GM12878 (cell line): ENCODE data around the gene HCFC2. TPM values are rescaled to one million over a fixed set of nuclear protein-coding genes. Genes with fewer than 3 reads are reported as not detected.

Experiments used
- ATAC-seq: fragments of 200-7000 bp; cut with Tn5 transposase; 3 replicates; pipeline ENCODE4 v1.9.1; 2020; ENCODE audit warnings: mild to moderate bottlenecking, moderate library complexity
- BruUV-seq: library from RNA; stranded (reverse); fragments of 400-500 nt; replicated peaks from 2 replicates; lab custom pipeline; 2021; lab: Mats Ljungman, UMichigan
- CTCF ChIA-PET: fragments of 300-600 bp; sonication (Branson Sonifier 250); formaldehyde crosslinking; extraction: SDS; loops from one replicate; lab custom pipeline; 2021; ENCODE audit warnings: inconsistent platforms; lab: Yijun Ruan, JAX
- POLR2A ChIA-PET: fragments of 350-600 bp; formaldehyde crosslinking; extraction: SDS; loops from one replicate; lab custom pipeline; 2021; ENCODE audit warnings: inconsistent platforms; lab: Charles Lee
- RAD21 ChIA-PET: fragments of 300-600 bp; sonication (Branson Sonifier 250); formaldehyde crosslinking; loops from one replicate; lab custom pipeline; 2023; ENCODE audit warnings: antibody characterized with exemption; ENCODE audit not compliant: unreplicated experiment; lab: Charles Lee
- SMC1A ChIA-PET: fragments of 300-600 bp; sonication (Branson Sonifier 250); formaldehyde crosslinking; loops from one replicate; lab custom pipeline; 2023; ENCODE audit not compliant: unreplicated experiment, uncharacterized antibody; lab: Charles Lee
- DNase-seq: peaks from one replicate; pipeline ENCODE4 v3.0.0-alpha.2; 2011; ENCODE audit warnings: low read depth, low spot score
- FAIRE-seq: peaks from 3 replicates; lab custom pipeline; 2011; peaks lifted over from hg19 to GRCh38; lab: Jason Lieb, UNC
- H2AFZ ChIP-seq: 2 replicates; pipeline ENCODE4 v1.6.0; 2011; ENCODE audit warnings: low read depth, low read length, control low read depth; ENCODE audit not compliant: control insufficient read depth
- H3K27ac ChIP-seq: 2 replicates; pipeline ENCODE4 v1.5.1; 2011; ENCODE audit warnings: control low read depth; ENCODE audit not compliant: control insufficient read depth, insufficient read depth
- H3K27me3 ChIP-seq, 2 experiments: replicated peaks in 1 of 2; 2 replicates each; pipeline versions ENCODE4 v1.6.0 to v1.6.1; 2011; ENCODE audit warnings: low read length in 1 of 2; ENCODE audit not compliant: control insufficient read depth in 2 of 2, insufficient read depth in 2 of 2
- H3K36me3 ChIP-seq, 2 experiments: 2 replicates each; pipeline ENCODE4 v1.5.1; 2011; ENCODE audit warnings: low read length in 1 of 2; ENCODE audit not compliant: control insufficient read depth in 2 of 2, insufficient read depth in 2 of 2
- H3K4me1 ChIP-seq: 2 replicates; pipeline ENCODE4 v1.6.1; 2011; ENCODE audit warnings: mild to moderate bottlenecking, low read length, moderate library complexity, mixed read lengths; ENCODE audit not compliant: control insufficient read depth, insufficient read depth
- H3K4me2 ChIP-seq: 2 replicates; pipeline ENCODE4 v1.6.0; 2011; ENCODE audit warnings: control low read depth; ENCODE audit not compliant: control insufficient read depth, insufficient read depth
- H3K4me3 ChIP-seq: fragments of 200-600 bp; sonication (generic); 2 replicates; pipeline ENCODE4 v1.5.1; 2016
- H3K79me2 ChIP-seq: 2 replicates; pipeline ENCODE4 v1.6.0; 2011; ENCODE audit warnings: low read length; ENCODE audit not compliant: control insufficient read depth, insufficient read depth
- H3K9ac ChIP-seq: 2 replicates; pipeline ENCODE4 v1.8.0; 2011; ENCODE audit warnings: low read length, control low read depth, mixed read lengths; ENCODE audit not compliant: control insufficient read depth, insufficient read depth
- H3K9me3 ChIP-seq: replicated peaks from 3 replicates; pipeline ENCODE4 v1.5.1; 2011; ENCODE audit warnings: mild to moderate bottlenecking, low read length; ENCODE audit not compliant: control insufficient read depth, insufficient read depth
- H4K20me1 ChIP-seq: 2 replicates; pipeline ENCODE4 v1.6.0; 2011; ENCODE audit not compliant: control insufficient read depth, insufficient read depth
- ATF3 ChIP-seq: IDR thresholded peaks from 2 replicates; pipeline ENCODE4 v1.6.1; 2011; ENCODE audit warnings: low read depth, mild to moderate bottlenecking, low read length, moderate library complexity, borderline replicate concordance; ENCODE audit errors: extremely low read depth
- FOXK2 ChIP-seq: fragments of 450-650 bp; IDR thresholded peaks from 2 replicates; pipeline ENCODE4 v1.6.1; 2017; ENCODE audit warnings: mild to moderate bottlenecking, moderate library complexity
- FOXM1 ChIP-seq: IDR thresholded peaks from 2 replicates; pipeline ENCODE4 v1.6.1; 2012; ENCODE audit warnings: low read depth, mild to moderate bottlenecking, inconsistent platforms, low read length, moderate library complexity
- MEF2B ChIP-seq: fragments of 450-650 bp; IDR thresholded peaks from 2 replicates; pipeline ENCODE4 v1.6.1; 2018; ENCODE audit warnings: mild to moderate bottlenecking, moderate library complexity; ENCODE audit not compliant: partially characterized antibody, poor library complexity, severe bottlenecking
- RB1 ChIP-seq: fragments of 450-650 bp; formaldehyde crosslinking; IDR thresholded peaks from 2 replicates; pipeline ENCODE4 v1.6.1; 2017; ENCODE audit warnings: mild to moderate bottlenecking, borderline replicate concordance
- SP1 ChIP-seq: IDR thresholded peaks from one replicate; pipeline ENCODE4 v1.6.1; 2011; ENCODE audit warnings: low read depth, low read length
- TCF7 ChIP-seq: IDR thresholded peaks from 2 replicates; pipeline ENCODE4 v1.6.1; 2014; ENCODE audit warnings: antibody characterized with exemption, borderline replicate concordance
- WGBS: methylation state at CpG from one replicate; pipeline ENCODE4 v1.1.6; 2016; ENCODE audit warnings: low lambda C conversion rate; ENCODE audit not compliant: insufficient replicate concordance, insufficient coverage; ENCODE audit errors: missing lambda C conversion rate; 5-methylcytosine and 5-hydroxymethylcytosine counted together
- in situ Hi-C: fragments of 300-500 bp; cut with MboI; formaldehyde crosslinking; loops from 9 replicates; pipeline ENCODE4 v1.14.3; 2018; ENCODE audit warnings: mixed read lengths
- intact Hi-C: fragments of 100-400 bp; cut with micrococcal nuclease; formaldehyde crosslinking; loops from one replicate; pipeline ENCODE4 v1.14.2; 2022; ENCODE audit not compliant: unreplicated experiment
- polyA plus RNA-seq, 11 experiments: library from polyadenylated mRNA; depleted of rRNA in 4 of 11; unstranded in 6 of 11; stranded (reverse) in 5 of 11; fragments of >200 nt; fragmentation: Nextera tagmentation in 4 of 11; fragmentation: Illumina TruSeq in 1 of 11; extraction: Ambion mirVana in 4 of 11; extraction: Trizol in 1 of 11; gene quantifications; 1 replicate in 1 of 11; 2 replicates in 10 of 11; pipeline versions ENCODE4 v1.2.1 to v1.2.3, GENCODE V29; 2011 to 2016; ENCODE audit warnings: inconsistent platforms in 2 of 11, missing spikeins in 2 of 11, low read depth in 1 of 11
- small RNA-seq: library from RNA; depleted of rRNA; stranded (forward); fragments of <200 nt; gene quantifications from one replicate; pipeline ENCODE3, GENCODE V24; 2014
- total RNA-seq, 4 experiments: library from RNA; depleted of rRNA in 3 of 4; stranded (reverse); fragments of >200 nt in 3 of 4; fragmentation: Illumina TruSeq in 1 of 4; extraction: Trizol in 1 of 4; gene quantifications; 2 replicates each; pipeline versions ENCODE4 v1.2.1 to v1.2.3, GENCODE V29; 2013 to 2021
- TF ChIP-seq, protein P1 (sequence below): fragments of 450-650 bp; formaldehyde crosslinking; IDR thresholded peaks from 2 replicates; pipeline ENCODE4 v1.4.0; 2022; ENCODE audit warnings: mild to moderate bottlenecking, moderate library complexity

The HCFC2 gene
- total and polyA plus RNA-seq, 10 of the 15 experiments (the other 5 are each of a cell fraction or from before 2014, with no cell fraction given), result 1.8 to 14.2 (median 9.3) TPM

GRCh38 chr12:104154806-104155205, 90.5 kb downstream of the HCFC2 start:
- intact Hi-C loops (no loop called here), in situ Hi-C loops (no loop called here)
- H3K4me1 ChIP-seq, result no peaks in the 10 kb centered on the region
- ChIA-PET RAD21 (no interaction called here), SMC1A (interaction anchor here (0.9 kb wide), 1 partner anchor 13 kb away, joined by 3 read pairs; no protein-coding TSS in a partner anchor), CTCF (no interaction called here), POLR2A (no interaction called here)
- no peaks in the 10 kb centered on the region for H3K79me2 ChIP-seq
- H4K20me1 ChIP-seq, result no peaks in the 10 kb centered on the region
- WGBS, result 37% methylated on average over 2 of the region's 2 CpGs
- DNase-seq (no peak), FAIRE-seq (no peak), ATAC-seq (no peak)
- BruUV-seq, result no TSS peak
- H3K9me3 ChIP-seq, result no peaks in the 10 kb centered on the region
- no peak overlapping the region for H3K9ac ChIP-seq
- no peak overlapping the region for H3K4me3 ChIP-seq
- H3K36me3 ChIP-seq, result no peaks in the 10 kb centered on the region
- no peak overlapping the region for H3K4me2 ChIP-seq
- no peak overlapping the region for H2AFZ ChIP-seq
- no peak overlapping the region for H3K27ac ChIP-seq
- H3K27me3 ChIP-seq, result no peaks in the 10 kb centered on the region; a peak in 1 of 4 replicates
- TF ChIP-seq ATF3, result no peak
- TF ChIP-seq, protein P1, sequence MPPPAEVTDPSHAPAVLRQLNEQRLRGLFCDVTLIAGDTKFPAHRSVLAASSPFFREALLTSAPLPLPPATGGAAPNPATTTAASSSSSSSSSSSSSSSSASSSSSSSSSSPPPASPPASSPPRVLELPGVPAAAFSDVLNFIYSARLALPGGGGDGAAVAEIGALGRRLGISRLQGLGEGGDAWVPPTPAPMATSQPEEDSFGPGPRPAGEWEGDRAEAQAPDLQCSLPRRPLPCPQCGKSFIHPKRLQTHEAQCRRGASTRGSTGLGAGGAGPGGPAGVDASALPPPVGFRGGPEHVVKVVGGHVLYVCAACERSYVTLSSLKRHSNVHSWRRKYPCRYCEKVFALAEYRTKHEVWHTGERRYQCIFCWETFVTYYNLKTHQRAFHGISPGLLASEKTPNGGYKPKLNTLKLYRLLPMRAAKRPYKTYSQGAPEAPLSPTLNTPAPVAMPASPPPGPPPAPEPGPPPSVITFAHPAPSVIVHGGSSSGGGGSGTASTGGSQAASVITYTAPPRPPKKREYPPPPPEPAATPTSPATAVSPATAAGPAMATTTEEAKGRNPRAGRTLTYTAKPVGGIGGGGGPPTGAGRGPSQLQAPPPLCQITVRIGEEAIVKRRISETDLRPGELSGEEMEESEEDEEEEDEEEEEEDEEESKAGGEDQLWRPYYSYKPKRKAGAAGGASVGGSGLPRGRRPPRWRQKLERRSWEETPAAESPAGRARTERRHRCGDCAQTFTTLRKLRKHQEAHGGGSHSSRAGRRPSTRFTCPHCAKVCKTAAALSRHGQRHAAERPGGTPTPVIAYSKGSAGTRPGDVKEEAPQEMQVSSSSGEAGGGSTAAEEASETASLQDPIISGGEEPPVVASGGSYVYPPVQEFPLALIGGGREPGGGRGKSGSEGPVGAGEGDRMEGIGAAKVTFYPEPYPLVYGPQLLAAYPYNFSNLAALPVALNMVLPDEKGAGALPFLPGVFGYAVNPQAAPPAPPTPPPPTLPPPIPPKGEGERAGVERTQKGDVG (CRISPR knock-in tag), result no peak
- TF ChIP-seq TCF7, result no peak
- no peak for TF ChIP-seq FOXK2
- no peak for TF ChIP-seq FOXM1
- no peak for TF ChIP-seq MEF2B
- TF ChIP-seq SP1, result no peak
- no peak for TF ChIP-seq RB1
- TF ChIP-seq, all 136 proteins: peak for 0

Small RNA genes within 50 kb of the gene (small RNA-seq; reads per million reads assigned to genes)
- not detected for gene RNA5SP370

Other genes with a start within 250 kb of the HCFC2 start
- 8.1 and 9.8 TPM in 2 replicates for gene NT5DC3, start 223.3 kb upstream of the HCFC2 start, total RNA-seq (2014; rRNA removed)
- 7.3 and 8.2 TPM in 2 replicates for gene NT5DC3, start 223.3 kb upstream of the HCFC2 start, total RNA-seq (2014; rRNA removed; fragmentation: Illumina TruSeq; extraction: Trizol)
- gene NT5DC3, start 223.3 kb upstream of the HCFC2 start, total RNA-seq (2021), result 10.0 and 10.1 TPM in 2 replicates
- 2.5 and 2.6 TPM in 2 replicates for gene NT5DC3, start 223.3 kb upstream of the HCFC2 start, polyA plus RNA-seq (2011; rRNA removed)
- gene NT5DC3, start 223.3 kb upstream of the HCFC2 start, polyA plus RNA-seq (2014; fragmentation: Illumina TruSeq; extraction: Trizol), result 4.2 and 5.2 TPM in 2 replicates
- gene NT5DC3, start 223.3 kb upstream of the HCFC2 start, polyA plus RNA-seq (2014; fragmentation: Nextera tagmentation; extraction: Ambion mirVana), result 10 to 100 TPM in 1 of 2 experiments, 1 to 10 TPM in 1; 2.0 to 12.4 TPM
- gene NT5DC3, start 223.3 kb upstream of the HCFC2 start, polyA plus RNA-seq (2014; rRNA removed), result 5.1 and 5.4 TPM in 2 replicates
- 1 to 10 TPM; 4.8 to 6.6 TPM for gene NT5DC3, start 223.3 kb upstream of the HCFC2 start, polyA plus RNA-seq (2016; fragmentation: Nextera tagmentation; extraction: Ambion mirVana)
- gene HSP90B1, start 134.1 kb upstream of the HCFC2 start, total RNA-seq (2014; rRNA removed), result 298 and 306 TPM in 2 replicates
- 644 and 702 TPM in 2 replicates for gene HSP90B1, start 134.1 kb upstream of the HCFC2 start, total RNA-seq (2014; rRNA removed; fragmentation: Illumina TruSeq; extraction: Trizol)
- 511 and 557 TPM in 2 replicates for gene HSP90B1, start 134.1 kb upstream of the HCFC2 start, total RNA-seq (2021)
- gene HSP90B1, start 134.1 kb upstream of the HCFC2 start, polyA plus RNA-seq (2011; rRNA removed), result 443 and 639 TPM in 2 replicates
- gene HSP90B1, start 134.1 kb upstream of the HCFC2 start, polyA plus RNA-seq (2014; fragmentation: Illumina TruSeq; extraction: Trizol), result 715 and 780 TPM in 2 replicates
- gene HSP90B1, start 134.1 kb upstream of the HCFC2 start, polyA plus RNA-seq (2014; fragmentation: Nextera tagmentation; extraction: Ambion mirVana), result 100 to 1,000 TPM; 254 to 414 TPM
- 495 and 564 TPM in 2 replicates for gene HSP90B1, start 134.1 kb upstream of the HCFC2 start, polyA plus RNA-seq (2014; rRNA removed)
- gene HSP90B1, start 134.1 kb upstream of the HCFC2 start, polyA plus RNA-seq (2016; fragmentation: Nextera tagmentation; extraction: Ambion mirVana), result 100 to 1,000 TPM; 936 to 968 TPM
- gene TDG, start 98.7 kb upstream of the HCFC2 start, total RNA-seq (2014; rRNA removed), result 47.5 and 57.8 TPM in 2 replicates
- gene TDG, start 98.7 kb upstream of the HCFC2 start, total RNA-seq (2014; rRNA removed; fragmentation: Illumina TruSeq; extraction: Trizol), result 53.7 and 56.3 TPM in 2 replicates
- gene TDG, start 98.7 kb upstream of the HCFC2 start, total RNA-seq (2021), result 46.7 and 51.9 TPM in 2 replicates
- gene TDG, start 98.7 kb upstream of the HCFC2 start, polyA plus RNA-seq (2011; rRNA removed), result 47.5 and 72.3 TPM in 2 replicates
- gene TDG, start 98.7 kb upstream of the HCFC2 start, polyA plus RNA-seq (2014; fragmentation: Illumina TruSeq; extraction: Trizol), result 63.6 and 70.5 TPM in 2 replicates
- gene TDG, start 98.7 kb upstream of the HCFC2 start, polyA plus RNA-seq (2014; fragmentation: Nextera tagmentation; extraction: Ambion mirVana), result 10 to 100 TPM; 29.7 to 33.7 TPM
- gene TDG, start 98.7 kb upstream of the HCFC2 start, polyA plus RNA-seq (2014; rRNA removed), result 44.0 and 50.5 TPM in 2 replicates
- gene TDG, start 98.7 kb upstream of the HCFC2 start, polyA plus RNA-seq (2016; fragmentation: Nextera tagmentation; extraction: Ambion mirVana), result 10 to 100 TPM; 63.2 to 68.8 TPM
- gene GLT8D2, start 14.3 kb upstream of the HCFC2 start, total RNA-seq (2014; rRNA removed), result 0.27 and 0.28 TPM in 2 replicates
- 0.28 TPM in 1 of 2 replicates, not detected in the other for gene GLT8D2, start 14.3 kb upstream of the HCFC2 start, total RNA-seq (2014; rRNA removed; fragmentation: Illumina TruSeq; extraction: Trizol)
- gene GLT8D2, start 14.3 kb upstream of the HCFC2 start, total RNA-seq (2021), result 0.13 and 0.41 TPM in 2 replicates
- gene GLT8D2, start 14.3 kb upstream of the HCFC2 start, polyA plus RNA-seq (2011; rRNA removed), result 0.20 and 0.23 TPM in 2 replicates
- gene GLT8D2, start 14.3 kb upstream of the HCFC2 start, polyA plus RNA-seq (2014; fragmentation: Illumina TruSeq; extraction: Trizol), result 0.37 TPM in 1 of 2 replicates, not detected in the other
- gene GLT8D2, start 14.3 kb upstream of the HCFC2 start, polyA plus RNA-seq (2014; fragmentation: Nextera tagmentation; extraction: Ambion mirVana), result under 1 TPM; 0.31 to 0.37 TPM
- gene GLT8D2, start 14.3 kb upstream of the HCFC2 start, polyA plus RNA-seq (2014; rRNA removed), result 0.06 and 0.19 TPM in 2 replicates
- gene GLT8D2, start 14.3 kb upstream of the HCFC2 start, polyA plus RNA-seq (2016; fragmentation: Nextera tagmentation; extraction: Ambion mirVana), result under 1 TPM; 0.60 to 0.80 TPM
- gene NFYB, start 73.7 kb downstream of the HCFC2 start, total RNA-seq (2014; rRNA removed), result 13.8 and 15.3 TPM in 2 replicates
- gene NFYB, start 73.7 kb downstream of the HCFC2 start, total RNA-seq (2014; rRNA removed; fragmentation: Illumina TruSeq; extraction: Trizol), result 25.1 and 26.9 TPM in 2 replicates
- gene NFYB, start 73.7 kb downstream of the HCFC2 start, total RNA-seq (2021), result 18.4 and 20.3 TPM in 2 replicates
- 28.8 and 57.3 TPM in 2 replicates for gene NFYB, start 73.7 kb downstream of the HCFC2 start, polyA plus RNA-seq (2011; rRNA removed)
- 34.0 and 43.3 TPM in 2 replicates for gene NFYB, start 73.7 kb downstream of the HCFC2 start, polyA plus RNA-seq (2014; fragmentation: Illumina TruSeq; extraction: Trizol)
- 10 to 100 TPM; 27.5 to 42.3 TPM for gene NFYB, start 73.7 kb downstream of the HCFC2 start, polyA plus RNA-seq (2014; fragmentation: Nextera tagmentation; extraction: Ambion mirVana)
- 21.6 and 21.8 TPM in 2 replicates for gene NFYB, start 73.7 kb downstream of the HCFC2 start, polyA plus RNA-seq (2014; rRNA removed)
- 10 to 100 TPM; 29.3 to 29.9 TPM for gene NFYB, start 73.7 kb downstream of the HCFC2 start, polyA plus RNA-seq (2016; fragmentation: Nextera tagmentation; extraction: Ambion mirVana)
- gene TXNRD1, start 151.2 kb downstream of the HCFC2 start, total RNA-seq (2014; rRNA removed), result 67.0 and 75.9 TPM in 2 replicates
- gene TXNRD1, start 151.2 kb downstream of the HCFC2 start, total RNA-seq (2014; rRNA removed; fragmentation: Illumina TruSeq; extraction: Trizol), result 73.7 and 76.7 TPM in 2 replicates
- 83.7 and 84.6 TPM in 2 replicates for gene TXNRD1, start 151.2 kb downstream of the HCFC2 start, total RNA-seq (2021)
- 60.8 and 77.3 TPM in 2 replicates for gene TXNRD1, start 151.2 kb downstream of the HCFC2 start, polyA plus RNA-seq (2011; rRNA removed)
- gene TXNRD1, start 151.2 kb downstream of the HCFC2 start, polyA plus RNA-seq (2014; fragmentation: Illumina TruSeq; extraction: Trizol), result 70.6 TPM in 2 replicates
- gene TXNRD1, start 151.2 kb downstream of the HCFC2 start, polyA plus RNA-seq (2014; fragmentation: Nextera tagmentation; extraction: Ambion mirVana), result 10 to 100 TPM; 52.6 to 56.7 TPM
- gene TXNRD1, start 151.2 kb downstream of the HCFC2 start, polyA plus RNA-seq (2014; rRNA removed), result 50.8 and 56.8 TPM in 2 replicates
- 10 to 100 TPM; 68.6 to 68.8 TPM for gene TXNRD1, start 151.2 kb downstream of the HCFC2 start, polyA plus RNA-seq (2016; fragmentation: Nextera tagmentation; extraction: Ambion mirVana)
- 4.1 and 5.0 TPM in 2 replicates for gene EID3, start 239.2 kb downstream of the HCFC2 start, total RNA-seq (2014; rRNA removed)
- 6.4 and 7.0 TPM in 2 replicates for gene EID3, start 239.2 kb downstream of the HCFC2 start, total RNA-seq (2014; rRNA removed; fragmentation: Illumina TruSeq; extraction: Trizol)
- gene EID3, start 239.2 kb downstream of the HCFC2 start, total RNA-seq (2021), result 3.4 and 4.5 TPM in 2 replicates
- gene EID3, start 239.2 kb downstream of the HCFC2 start, polyA plus RNA-seq (2011; rRNA removed), result 0.86 and 0.92 TPM in 2 replicates
- 3.8 and 4.9 TPM in 2 replicates for gene EID3, start 239.2 kb downstream of the HCFC2 start, polyA plus RNA-seq (2014; fragmentation: Illumina TruSeq; extraction: Trizol)
- 1 to 10 TPM; 1.6 to 2.2 TPM for gene EID3, start 239.2 kb downstream of the HCFC2 start, polyA plus RNA-seq (2014; fragmentation: Nextera tagmentation; extraction: Ambion mirVana)
- gene EID3, start 239.2 kb downstream of the HCFC2 start, polyA plus RNA-seq (2014; rRNA removed), result 3.8 and 6.0 TPM in 2 replicates
- gene EID3, start 239.2 kb downstream of the HCFC2 start, polyA plus RNA-seq (2016; fragmentation: Nextera tagmentation; extraction: Ambion mirVana), result 1 to 10 TPM; 5.0 to 5.4 TPM